Measurements from ENCODE around the gene ZNF106.

Gene ZNF106

GRCh38 chr15:42493679-42494078 lies 2.7 kb upstream of the ZNF106 start:
- Histone ChIP-seq H3K79me2 (ENCODE audit: insufficient read depth, low read length) (peaks cover 41% of the 10 kb centered on the region), H3K4me3 (ENCODE audit: insufficient read depth, low read length, poor library complexity, severe bottlenecking) (no peak overlapping the region), H2AFZ (ENCODE audit: low read depth, low read length, severe bottlenecking) (peak overlapping the region; percentile 89), H3K9ac (ENCODE audit: low read length) (peak overlapping the region; percentile 14; the same call in 1 of the 2 replicates), H3K27ac (ENCODE audit: low read depth, low read length) (peak overlapping the region; percentile 50), H3K27me3 (ENCODE audit: low read length) (no peaks in the 10 kb centered on the region), H3K4me2 (ENCODE audit: low read depth, low read length, poor library complexity, severe bottlenecking) (peak overlapping the region; percentile 46), H3F3A (ENCODE audit: insufficient read depth) (0 out of 2 replicates have a peak, but pooled peaks cover 9% of the 10 kb centered on the region), H4K20me1 (ENCODE audit: low read depth, low read length) (no peaks in the 10 kb centered on the region), H3K9me2 (replicated peaks; ENCODE audit: insufficient read depth, low read length) (no peaks in the 10 kb centered on the region), H3K36me3 (ENCODE audit: low read length) (no peaks in the 10 kb centered on the region), H3K9me3 (ENCODE audit: insufficient read depth, low read length) (no peaks in the 10 kb centered on the region)
- TF ChIP-seq CTCF (IDR thresholded peaks at IDR 0.05; ENCODE audit: insufficient read depth, low read length, poor library complexity, severe bottlenecking): no peak
- TF ChIP-seq EZH2phosphoT487 (conservative IDR thresholded peaks at IDR 0.05; ENCODE audit: low read length): no peak

- no peaks in the 10 kb centered on the region for H3K9me3 ChIP-seq (ENCODE audit: insufficient read depth, low read length)
- H3K27ac ChIP-seq (ENCODE audit: low read depth, low read length): peak overlapping the region; percentile 75
- H3K9me2 ChIP-seq (replicated peaks; ENCODE audit: insufficient read depth, low read length): no peaks in the 10 kb centered on the region
- H3K9ac ChIP-seq (ENCODE audit: low read length): peak overlapping the region; percentile 85
- TF ChIP-seq CTCF (IDR thresholded peaks at IDR 0.05; ENCODE audit: insufficient read depth, low read length, poor library complexity, severe bottlenecking): no peak
- TF ChIP-seq EZH2phosphoT487 (conservative IDR thresholded peaks at IDR 0.05; ENCODE audit: low read length): no peak
- peak overlapping the region; percentile 91 for H3K4me2 ChIP-seq (ENCODE audit: low read depth, low read length, poor library complexity, severe bottlenecking)
- peak overlapping the region; percentile 88 for H3K4me3 ChIP-seq (ENCODE audit: insufficient read depth, low read length, poor library complexity, severe bottlenecking)
- no peaks in the 10 kb centered on the region for H3K27me3 ChIP-seq (ENCODE audit: low read length)
- H3K79me2 ChIP-seq (ENCODE audit: insufficient read depth, low read length): peaks cover 53% of the 10 kb centered on the region
- no peaks in the 10 kb centered on the region for H4K20me1 ChIP-seq (ENCODE audit: low read depth, low read length)
- no peaks in the 10 kb centered on the region for H3K36me3 ChIP-seq (ENCODE audit: low read length)
- H2AFZ ChIP-seq (ENCODE audit: low read depth, low read length, severe bottlenecking): peak overlapping the region; percentile 93
- 0 out of 2 replicates have a peak, but pooled peaks cover 9% of the 10 kb centered on the region for H3F3A ChIP-seq (ENCODE audit: insufficient read depth)
These were observed 741 bp upstream of the ZNF106 start for GRCh38 chr15:42491539-42492225.

- H3K4me2 ChIP-seq (ENCODE audit: low read depth, low read length, poor library complexity, severe bottlenecking): peak overlapping the region; percentile 91
- H3K79me2 ChIP-seq (ENCODE audit: insufficient read depth, low read length): peaks cover 55% of the 10 kb centered on the region
- no peaks in the 10 kb centered on the region for H3K9me3 ChIP-seq (ENCODE audit: insufficient read depth, low read length)
- H3K9ac ChIP-seq (ENCODE audit: low read length): peak overlapping the region; percentile 85
- TF ChIP-seq CTCF (IDR thresholded peaks at IDR 0.05; ENCODE audit: insufficient read depth, low read length, poor library complexity, severe bottlenecking) (no peak), EZH2phosphoT487 (conservative IDR thresholded peaks at IDR 0.05; ENCODE audit: low read length) (no peak)
- H3K9me2 ChIP-seq (replicated peaks; ENCODE audit: insufficient read depth, low read length): no peaks in the 10 kb centered on the region
- H3K4me3 ChIP-seq (ENCODE audit: insufficient read depth, low read length, poor library complexity, severe bottlenecking): peak overlapping the region; percentile 88
- no peaks in the 10 kb centered on the region for H3K36me3 ChIP-seq (ENCODE audit: low read length)
- no peaks in the 10 kb centered on the region for H3K27me3 ChIP-seq (ENCODE audit: low read length)
- 0 out of 2 replicates have a peak, but pooled peaks cover 9% of the 10 kb centered on the region for H3F3A ChIP-seq (ENCODE audit: insufficient read depth)
- no peaks in the 10 kb centered on the region for H4K20me1 ChIP-seq (ENCODE audit: low read depth, low read length)
- H2AFZ ChIP-seq (ENCODE audit: low read depth, low read length, severe bottlenecking): peak overlapping the region; percentile 93
- H3K27ac ChIP-seq (ENCODE audit: low read depth, low read length): peak overlapping the region; percentile 75
These were observed 660 bp downstream of the ZNF106 start for GRCh38 chr15:42490291-42490670.

All from SU-DHL-6 (cell line).